ENCODE results near the gene CENPM. TPM values are rescaled to one million over a fixed set of nuclear protein-coding genes. Genes with fewer than 3 reads are reported as not detected.

Gene CENPM, protein sequence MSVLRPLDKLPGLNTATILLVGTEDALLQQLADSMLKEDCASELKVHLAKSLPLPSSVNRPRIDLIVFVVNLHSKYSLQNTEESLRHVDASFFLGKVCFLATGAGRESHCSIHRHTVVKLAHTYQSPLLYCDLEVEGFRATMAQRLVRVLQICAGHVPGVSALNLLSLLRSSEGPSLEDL
- total RNA-seq (2014; rRNA removed; shearing (Covaris generic)) (347 and 354 TPM in 2 replicates), total RNA-seq (2022) (189 and 217 TPM in 2 replicates), Bru-seq, nascent RNA (percentile 98 among the genes with signal in this experiment), BruChase-seq, experiment 1, labeled RNA remaining after a 6-hour chase (percentile 100 among the genes with signal in this experiment), BruChase-seq, experiment 2, labeled RNA remaining after a 2-hour chase (percentile 99 among the genes with signal in this experiment)
- long read RNA-seq, transcript CENPM-203 (5 exons, 1,002 nt), result minor isoform, 13 of 196 reads
- long read RNA-seq, transcript CENPM-202 (4 exons, 689 nt), result minor isoform, 6 of 196 reads
- long read RNA-seq, transcript CENPM-201 (6 exons, 966 nt), result major isoform, 135 of 196 reads
- long read RNA-seq, partial matches to known transcripts, result 9 of 196 reads
- long read RNA-seq, other reads (novel, unspliced or antisense), result 28 of 196 reads

DNA sequence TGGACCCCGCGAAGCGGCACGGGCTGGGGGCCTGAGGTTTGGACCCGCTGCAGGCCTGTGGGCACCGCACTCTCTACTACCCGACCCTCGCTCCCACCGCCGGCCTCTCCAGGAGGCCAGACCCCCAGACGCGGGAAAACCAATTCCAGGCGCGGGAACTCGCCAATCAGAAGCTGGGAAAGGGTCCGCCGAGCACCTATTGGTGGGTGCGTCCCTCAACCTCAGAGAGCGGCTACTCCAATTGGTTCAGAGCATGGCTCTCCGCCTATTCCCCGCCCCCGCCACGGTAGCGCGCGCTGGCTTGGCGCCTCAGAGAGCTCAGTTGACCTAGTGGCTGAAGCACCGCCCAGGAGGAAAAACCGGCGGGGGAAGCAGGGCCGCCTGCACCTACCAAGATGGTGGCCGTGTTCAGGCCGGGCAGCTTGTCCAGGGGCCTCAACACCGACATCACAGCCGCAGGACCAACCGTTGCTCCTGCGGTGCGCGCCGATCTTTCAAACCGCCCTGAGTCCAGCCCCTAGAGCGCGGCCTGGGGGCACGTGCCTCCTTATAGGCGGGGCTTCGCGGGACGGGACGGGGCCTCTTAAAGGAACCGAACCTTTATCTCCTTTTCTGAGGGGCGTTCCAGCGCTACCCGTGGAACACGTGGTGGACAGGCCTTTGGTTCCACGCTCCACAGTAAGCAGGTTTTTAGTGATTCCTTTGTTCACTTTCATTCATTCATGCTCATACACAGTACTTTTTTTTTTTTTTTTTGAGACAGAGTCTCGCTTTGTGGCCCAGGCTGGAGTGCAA, at the start of gene CENPM:
Gene CENPM, minus strand, starts transcription at position 524 of the 795 bp plus-strand sequence. Its CDS starts 76 bp downstream, at position 448.
- BruUV-seq (replicated peaks), result TSS peak; percentile 73

DNA sequence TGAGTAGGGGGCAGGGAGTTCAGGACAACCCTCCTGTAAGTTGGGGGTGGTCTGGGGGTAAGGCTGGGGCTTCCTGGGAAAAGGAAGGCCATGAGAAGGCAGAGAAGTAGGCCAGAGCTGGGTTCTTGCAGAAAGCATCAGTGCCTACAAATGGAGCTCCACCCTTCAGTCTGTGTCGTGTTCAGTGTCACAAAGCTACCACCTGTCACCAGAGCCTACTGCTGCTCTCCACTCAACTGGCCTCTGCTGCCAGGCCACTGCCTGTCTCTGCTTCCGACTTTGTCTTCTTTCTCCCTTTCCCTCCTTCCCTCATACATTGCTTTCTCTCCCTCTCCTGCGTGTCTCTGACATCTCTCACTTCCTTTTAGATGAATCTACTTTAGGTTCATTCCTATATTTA, 48.3 kb upstream of the CENPM start:
- no peak for DNase-seq (ENCODE audit: low spot score)
- H3K4me3 ChIP-seq (ENCODE audit: low read depth, low read length, poor library complexity, severe bottlenecking), result no peak overlapping the region
- TF ChIP-seq, protein P1, sequence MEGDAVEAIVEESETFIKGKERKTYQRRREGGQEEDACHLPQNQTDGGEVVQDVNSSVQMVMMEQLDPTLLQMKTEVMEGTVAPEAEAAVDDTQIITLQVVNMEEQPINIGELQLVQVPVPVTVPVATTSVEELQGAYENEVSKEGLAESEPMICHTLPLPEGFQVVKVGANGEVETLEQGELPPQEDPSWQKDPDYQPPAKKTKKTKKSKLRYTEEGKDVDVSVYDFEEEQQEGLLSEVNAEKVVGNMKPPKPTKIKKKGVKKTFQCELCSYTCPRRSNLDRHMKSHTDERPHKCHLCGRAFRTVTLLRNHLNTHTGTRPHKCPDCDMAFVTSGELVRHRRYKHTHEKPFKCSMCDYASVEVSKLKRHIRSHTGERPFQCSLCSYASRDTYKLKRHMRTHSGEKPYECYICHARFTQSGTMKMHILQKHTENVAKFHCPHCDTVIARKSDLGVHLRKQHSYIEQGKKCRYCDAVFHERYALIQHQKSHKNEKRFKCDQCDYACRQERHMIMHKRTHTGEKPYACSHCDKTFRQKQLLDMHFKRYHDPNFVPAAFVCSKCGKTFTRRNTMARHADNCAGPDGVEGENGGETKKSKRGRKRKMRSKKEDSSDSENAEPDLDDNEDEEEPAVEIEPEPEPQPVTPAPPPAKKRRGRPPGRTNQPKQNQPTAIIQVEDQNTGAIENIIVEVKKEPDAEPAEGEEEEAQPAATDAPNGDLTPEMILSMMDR (conservative IDR thresholded peaks at IDR 0.05; ENCODE audit: low read length), result no peak
- TF ChIP-seq EZH2phosphoT487 (IDR thresholded peaks at IDR 0.05; ENCODE audit: borderline replicate concordance, low read depth, low read length), result no peak
- H3K9me2 ChIP-seq (ENCODE audit: insufficient read depth, low read length), result no peaks in the 10 kb centered on the region
- H4K20me1 ChIP-seq (ENCODE audit: insufficient read depth, low read length), result no peaks in the 10 kb centered on the region
- BruUV-seq (replicated peaks), result no TSS peak
- no peak overlapping the region for H2AFZ ChIP-seq (ENCODE audit: low read length)
- H3K9me3 ChIP-seq (ENCODE audit: low read length), result no peaks in the 10 kb centered on the region
- no peak overlapping the region for H3K27ac ChIP-seq (ENCODE audit: low read depth, low read length, poor library complexity, severe bottlenecking)
- ChIA-PET POLR2A (interaction anchor here (0.5 kb wide), 1 partner anchor 24 kb away, joined by 3 read pairs; no protein-coding TSS in a partner anchor), CTCF (ENCODE audit: unreplicated experiment) (no interaction called here)
- H3K4me2 ChIP-seq (ENCODE audit: low read length), result no peak overlapping the region
- intact Hi-C loops (cut with micrococcal nuclease; ENCODE audit: unreplicated experiment), result no loop called here
- H3K36me3 ChIP-seq (ENCODE audit: insufficient read depth, low read length), result no peaks in the 10 kb centered on the region
- peaks cover 8% of the 10 kb centered on the region for H3K4me1 ChIP-seq (ENCODE audit: insufficient read depth, low read length, poor library complexity, severe bottlenecking)
- H3K79me2 ChIP-seq (ENCODE audit: insufficient read depth, low read depth, low read length), result no peaks in the 10 kb centered on the region

More for the DNA sequence above, at the start of gene CENPM:
- intact Hi-C loops (cut with micrococcal nuclease; ENCODE audit: unreplicated experiment), result loop anchor here (2.0 to 5.0 kb wide), 3 partner anchors 114 to 495 kb away; partner anchors contain the start of genes SNU13 and SREBF2
- H3K4me3 ChIP-seq (ENCODE audit: low read depth, low read length, poor library complexity, severe bottlenecking), result peak within 1 kb of the TSS; percentile 94
- no peaks in the 10 kb centered on the region for H3K9me3 ChIP-seq (ENCODE audit: low read length)
- POLR2A ChIA-PET, result interaction anchor here (0.5 to 1.9 kb wide), 16 partner anchors 10 to 1170 kb away, joined by 3 to 14 read pairs (median 4); partner anchors contain the start of genes CCDC134, SREBF2, TNFRSF13C and XRCC6
- peaks cover 44% of the 10 kb centered on the region for H3K36me3 ChIP-seq (ENCODE audit: insufficient read depth, low read length)
- H3K4me2 ChIP-seq (ENCODE audit: low read length), result peak within 1 kb of the TSS; percentile 88
- H3K9me2 ChIP-seq (ENCODE audit: insufficient read depth, low read length), result no peaks in the 10 kb centered on the region
- peak within 1 kb of the TSS; percentile 75 for H3K27ac ChIP-seq (ENCODE audit: low read depth, low read length, poor library complexity, severe bottlenecking)
- peak within 1 kb of the TSS; percentile 53; the same call in 1 of the 2 replicates for H2AFZ ChIP-seq (ENCODE audit: low read length)
- H4K20me1 ChIP-seq (ENCODE audit: insufficient read depth, low read length), result no peaks in the 10 kb centered on the region
- CTCF ChIA-PET (ENCODE audit: unreplicated experiment), result interaction anchor here (0.7 to 1.6 kb wide), 4 partner anchors 11 to 250 kb away, joined by 3 to 5 read pairs (median 4); no protein-coding TSS in a partner anchor
- DNase-seq (ENCODE audit: low spot score), result peak; percentile 95
- peaks cover 66% of the 10 kb centered on the region for H3K79me2 ChIP-seq (ENCODE audit: insufficient read depth, low read depth, low read length)
- H3K4me1 ChIP-seq (ENCODE audit: insufficient read depth, low read length, poor library complexity, severe bottlenecking), result peaks cover 74% of the 10 kb centered on the region
- no peak for TF ChIP-seq EZH2phosphoT487 (IDR thresholded peaks at IDR 0.05; ENCODE audit: borderline replicate concordance, low read depth, low read length)
- TF ChIP-seq, protein P1 (conservative IDR thresholded peaks at IDR 0.05; ENCODE audit: low read length), result no peak
